Ovary (tissue), 3 donors: Measurements from ENCODE around the gene COL28A1.

Experiments used
- CTCF ChIP-seq, 3 donors: fragments of 450-650 bp in 2 of 3; fragments of 200-600 bp in 1 of 3; IDR thresholded peaks; one replicate each; pipeline versions ENCODE4 v1.5.1 to v1.8.0; 2016 to 2022; ENCODE audit warnings: antibody characterized with exemption in 3 of 3, mild to moderate bottlenecking in 1 of 3
- POLR2A ChIP-seq: fragments of 450-650 bp; IDR thresholded peaks from one replicate; pipeline ENCODE4 v1.6.1; 2017; ENCODE audit warnings: antibody characterized with exemption, mild to moderate bottlenecking, moderate library complexity
- donor health status: DM: no; HTN: no; CAD: no.

GRCh38 chr7:7582596-7582995 lies 46.9 kb upstream of the COL28A1 start:
- TF ChIP-seq CTCF (IDR thresholded peaks at IDR 0.05) = no peak
- no peak for TF ChIP-seq POLR2A
